PFSK-1 (cell line): ENCODE results near the gene SUGT1.

Source experiments
- FOXP2 ChIP-seq: optimal IDR thresholded peaks from 2 replicates; pipeline ENCODE3; 2011; ENCODE audit warnings: borderline replicate concordance, control low read depth, inconsistent platforms; ENCODE audit not compliant: insufficient read depth; ENCODE audit errors: extremely low read length, extremely low read depth
- POLR2AphosphoS5 ChIP-seq: IDR thresholded peaks from 2 replicates; pipeline ENCODE4 v1.6.1; 2012; ENCODE audit warnings: low read depth, mild to moderate bottlenecking, control low read depth, low read length, moderate library complexity
- SIN3A ChIP-seq: IDR thresholded peaks from 2 replicates; pipeline ENCODE4 v1.6.1; 2012; ENCODE audit warnings: mild to moderate bottlenecking, low read length, moderate library complexity, borderline replicate concordance; ENCODE audit not compliant: insufficient read depth
- TAF1 ChIP-seq: IDR thresholded peaks from 2 replicates; pipeline ENCODE4 v1.6.1; 2012; ENCODE audit warnings: low read length, control low read depth, borderline replicate concordance; ENCODE audit not compliant: insufficient read depth
- TF ChIP-seq, protein P1 (sequence below), 2 experiments: IDR thresholded peaks; 2 replicates each; pipeline versions ENCODE4 v1.6.1 to v1.8.0; 2011 to 2012; ENCODE audit warnings: low read depth in 2 of 2, low read length in 2 of 2, control low read depth in 1 of 2, inconsistent platforms in 1 of 2, mild to moderate bottlenecking in 1 of 2, moderate library complexity in 1 of 2; ENCODE audit not compliant: insufficient read depth in 1 of 2

Gene SUGT1

DNA sequence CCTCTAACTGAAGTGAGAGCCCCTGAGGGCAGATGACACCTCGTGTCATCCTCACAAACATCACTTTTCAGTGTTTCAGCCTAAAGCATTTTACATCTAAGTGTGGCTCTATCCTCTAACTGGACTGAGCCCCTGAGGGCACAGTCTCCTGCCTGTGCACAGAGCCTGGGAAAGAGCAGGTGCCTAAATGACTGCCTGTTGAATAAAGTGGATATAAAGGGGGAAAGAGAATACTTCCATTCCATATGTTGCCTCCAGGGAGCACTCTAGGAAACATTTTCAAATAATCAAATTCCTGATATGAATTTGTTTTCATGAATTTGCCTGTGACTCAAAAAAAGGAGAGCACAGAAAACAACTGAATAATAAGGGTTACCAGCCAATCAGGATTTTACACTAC is 54.7 kb downstream of the SUGT1 start:
- TF ChIP-seq, protein P1, sequence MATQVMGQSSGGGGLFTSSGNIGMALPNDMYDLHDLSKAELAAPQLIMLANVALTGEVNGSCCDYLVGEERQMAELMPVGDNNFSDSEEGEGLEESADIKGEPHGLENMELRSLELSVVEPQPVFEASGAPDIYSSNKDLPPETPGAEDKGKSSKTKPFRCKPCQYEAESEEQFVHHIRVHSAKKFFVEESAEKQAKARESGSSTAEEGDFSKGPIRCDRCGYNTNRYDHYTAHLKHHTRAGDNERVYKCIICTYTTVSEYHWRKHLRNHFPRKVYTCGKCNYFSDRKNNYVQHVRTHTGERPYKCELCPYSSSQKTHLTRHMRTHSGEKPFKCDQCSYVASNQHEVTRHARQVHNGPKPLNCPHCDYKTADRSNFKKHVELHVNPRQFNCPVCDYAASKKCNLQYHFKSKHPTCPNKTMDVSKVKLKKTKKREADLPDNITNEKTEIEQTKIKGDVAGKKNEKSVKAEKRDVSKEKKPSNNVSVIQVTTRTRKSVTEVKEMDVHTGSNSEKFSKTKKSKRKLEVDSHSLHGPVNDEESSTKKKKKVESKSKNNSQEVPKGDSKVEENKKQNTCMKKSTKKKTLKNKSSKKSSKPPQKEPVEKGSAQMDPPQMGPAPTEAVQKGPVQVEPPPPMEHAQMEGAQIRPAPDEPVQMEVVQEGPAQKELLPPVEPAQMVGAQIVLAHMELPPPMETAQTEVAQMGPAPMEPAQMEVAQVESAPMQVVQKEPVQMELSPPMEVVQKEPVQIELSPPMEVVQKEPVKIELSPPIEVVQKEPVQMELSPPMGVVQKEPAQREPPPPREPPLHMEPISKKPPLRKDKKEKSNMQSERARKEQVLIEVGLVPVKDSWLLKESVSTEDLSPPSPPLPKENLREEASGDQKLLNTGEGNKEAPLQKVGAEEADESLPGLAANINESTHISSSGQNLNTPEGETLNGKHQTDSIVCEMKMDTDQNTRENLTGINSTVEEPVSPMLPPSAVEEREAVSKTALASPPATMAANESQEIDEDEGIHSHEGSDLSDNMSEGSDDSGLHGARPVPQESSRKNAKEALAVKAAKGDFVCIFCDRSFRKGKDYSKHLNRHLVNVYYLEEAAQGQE (IDR thresholded peaks at IDR 0.05; ENCODE audit: insufficient read depth in 1 of 2, low read depth in 2 of 2, low read length in 2 of 2) = no peak
- no peak for TF ChIP-seq POLR2AphosphoS5
- TF ChIP-seq TAF1 = no peak
- TF ChIP-seq FOXP2 = no peak
- no peak for TF ChIP-seq SIN3A

DNA sequence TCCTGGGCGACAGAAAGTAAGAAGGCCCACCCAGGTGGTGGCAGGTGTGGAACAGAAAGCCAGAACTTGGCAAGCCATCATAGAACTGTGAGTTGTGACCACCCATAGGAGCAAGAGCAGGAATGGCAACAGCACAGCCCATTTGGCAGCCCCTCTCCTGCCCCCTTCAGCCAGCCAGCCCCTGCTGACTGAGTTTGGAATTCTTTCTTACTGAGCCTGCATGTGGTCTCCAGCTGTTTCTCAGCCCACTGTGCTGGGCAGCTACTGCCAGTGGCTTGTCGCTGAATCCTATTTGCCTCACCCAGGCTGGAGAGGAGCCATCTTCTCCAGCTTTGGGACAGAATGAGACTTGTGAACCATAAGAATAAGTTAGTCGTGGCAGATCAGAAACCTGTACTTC is 58.6 kb downstream of the SUGT1 start:
- TF ChIP-seq, protein P1 (IDR thresholded peaks at IDR 0.05; ENCODE audit: insufficient read depth in 1 of 2, low read depth in 2 of 2, low read length in 2 of 2) = no peak
- no peak for TF ChIP-seq SIN3A
- TF ChIP-seq POLR2AphosphoS5 = no peak
- no peak for TF ChIP-seq FOXP2
- TF ChIP-seq TAF1 = no peak

- TF ChIP-seq FOXP2 (no peak), TAF1 (no peak), POLR2AphosphoS5 (no peak), SIN3A (no peak)
- TF ChIP-seq, protein P1 (IDR thresholded peaks at IDR 0.05; ENCODE audit: insufficient read depth in 1 of 2, low read depth in 2 of 2, low read length in 2 of 2) = no peak
These were observed 59.7 kb downstream of the SUGT1 start for GRCh38 chr13:52712385-52712784.

GRCh38 chr13:52713894-52714293 is 61.3 kb downstream of the SUGT1 start:
- TF ChIP-seq, protein P1 (IDR thresholded peaks at IDR 0.05; ENCODE audit: insufficient read depth in 1 of 2, low read depth in 2 of 2, low read length in 2 of 2) = no peak
- no peak for TF ChIP-seq TAF1
- TF ChIP-seq SIN3A = no peak
- no peak for TF ChIP-seq FOXP2
- TF ChIP-seq POLR2AphosphoS5 = no peak

DNA sequence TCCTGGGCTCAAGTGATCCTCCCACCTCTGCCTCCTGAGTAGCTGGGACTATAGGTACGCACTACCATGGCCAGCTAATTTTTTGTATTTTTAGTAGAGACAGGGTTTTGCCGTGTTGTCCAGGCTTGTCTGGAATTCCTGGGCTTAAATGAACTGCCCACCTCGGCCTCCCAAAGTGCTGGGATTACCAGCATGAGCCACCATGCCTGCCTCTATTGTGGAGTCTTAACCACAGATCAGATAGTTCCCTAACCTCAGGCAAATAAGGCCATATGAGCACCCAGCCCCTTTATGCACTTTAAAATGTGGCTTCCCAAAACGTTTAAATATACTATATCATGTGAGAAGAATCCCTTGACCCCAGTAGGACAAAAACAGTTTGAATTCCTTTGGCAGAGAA is 70.5 kb downstream of the SUGT1 start:
- no peak for TF ChIP-seq FOXP2
- no peak for TF ChIP-seq TAF1
- TF ChIP-seq POLR2AphosphoS5 = no peak
- no peak for TF ChIP-seq SIN3A
- TF ChIP-seq, protein P1 (IDR thresholded peaks at IDR 0.05; ENCODE audit: insufficient read depth in 1 of 2, low read depth in 2 of 2, low read length in 2 of 2) = no peak
